Upper lobe of left lung (tissue), 4 donors: ENCODE data around the gene PPM1J.

Source experiments
- CTCF ChIP-seq, 6 experiments: fragments of 450-650 bp in 4 of 6; fragments of 200-600 bp in 2 of 6; sonication (generic) in 2 of 6; IDR thresholded peaks; one replicate each; pipeline ENCODE4 v1.5.1; 2016 to 2019; ENCODE audit warnings: antibody characterized with exemption in 6 of 6
- EP300 ChIP-seq, 4 donors: sonication (generic); formaldehyde crosslinking; IDR thresholded peaks; one replicate each; pipeline ENCODE4 v1.5.1; 2017; ENCODE audit warnings: antibody characterized with exemption in 4 of 4, control low read depth in 2 of 4
- POLR2A ChIP-seq, 4 donors: fragments of 450-650 bp; IDR thresholded peaks; one replicate each; pipeline ENCODE4 v1.5.1; 2016 to 2017; ENCODE audit warnings: antibody characterized with exemption in 4 of 4, mild to moderate bottlenecking in 2 of 4
- POLR2AphosphoS5 ChIP-seq, 2 donors: sonication (generic); formaldehyde crosslinking; IDR thresholded peaks; one replicate each; pipeline ENCODE4 v1.5.1; 2017; ENCODE audit warnings: antibody characterized with exemption in 2 of 2

- TF ChIP-seq POLR2A (IDR thresholded peaks at IDR 0.05): no peak
- no peak for TF ChIP-seq CTCF (IDR thresholded peaks at IDR 0.05)
- TF ChIP-seq POLR2AphosphoS5 (IDR thresholded peaks at IDR 0.05): no peak
- no peak for TF ChIP-seq EP300 (IDR thresholded peaks at IDR 0.05)
These were observed 22.4 kb upstream of the PPM1J start for GRCh38 chr1:112737573-112737972.
